ENCODE results near the gene SALL4. TPM values are rescaled to one million over a fixed set of nuclear protein-coding genes. Genes with fewer than 3 reads are reported as not detected.
"Not testable (repeated sequence)": the region's sequence is repeated elsewhere in the genome, so short reads cannot be mapped to it uniquely, and the experiment has no call there.

SALL4 gene
- polyA plus RNA-seq, 4 donors = 0.93 to 12.3 (median 5.6) TPM

DNA sequence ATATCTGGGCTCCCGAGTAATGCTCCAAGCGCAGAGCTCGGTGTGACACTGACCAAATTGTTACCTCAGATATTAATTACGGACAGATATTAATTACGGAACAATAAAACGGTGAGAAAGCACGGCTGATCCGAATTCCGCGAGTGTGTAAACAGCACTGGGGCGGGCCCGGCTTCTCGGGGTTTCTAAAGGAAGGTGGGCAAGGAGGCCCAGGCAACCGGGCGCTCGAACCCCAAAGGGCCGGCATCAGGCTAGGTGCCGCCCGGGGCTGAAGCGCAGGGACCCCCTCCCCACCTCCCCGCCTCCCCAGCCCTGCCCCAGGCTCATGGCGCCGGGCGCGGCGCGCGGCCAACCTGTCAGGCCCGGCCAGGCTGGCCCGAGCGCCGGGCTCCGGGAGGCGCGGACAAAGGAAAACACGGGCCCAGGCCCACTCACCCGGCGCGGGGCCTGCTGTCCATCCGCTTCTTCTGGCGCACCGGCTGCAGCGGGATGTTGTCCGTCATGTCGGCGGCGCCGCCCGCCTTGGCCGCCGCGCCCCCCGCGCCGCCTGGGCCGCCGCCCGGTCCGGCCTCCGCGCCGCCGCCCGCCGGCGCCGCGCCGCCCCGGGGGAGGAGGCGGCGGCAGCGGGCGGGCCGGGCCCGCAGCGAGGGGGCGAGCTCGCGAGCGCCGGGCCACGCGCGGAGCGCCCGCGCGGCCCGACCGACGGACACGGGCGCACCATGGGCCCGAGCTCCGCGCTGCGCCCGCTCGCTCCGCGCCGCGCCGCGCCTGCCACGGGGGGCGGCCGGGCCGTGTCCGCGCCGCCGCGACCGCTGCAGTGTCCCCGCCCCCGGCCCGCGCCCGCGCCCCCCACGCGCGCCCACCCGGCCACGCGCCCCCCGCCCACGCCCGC is 34.2 kb downstream of the SALL4 start, which contains the start of gene ATP9A:
Gene ATP9A, minus strand, starts transcription at position 524 of the 892 bp plus-strand sequence. Its CDS starts 21 bp downstream, at position 503.
- no peak for DNase-seq (ENCODE audit: low read depth in 4 of 4, low spot score in 3 of 4)

DNA sequence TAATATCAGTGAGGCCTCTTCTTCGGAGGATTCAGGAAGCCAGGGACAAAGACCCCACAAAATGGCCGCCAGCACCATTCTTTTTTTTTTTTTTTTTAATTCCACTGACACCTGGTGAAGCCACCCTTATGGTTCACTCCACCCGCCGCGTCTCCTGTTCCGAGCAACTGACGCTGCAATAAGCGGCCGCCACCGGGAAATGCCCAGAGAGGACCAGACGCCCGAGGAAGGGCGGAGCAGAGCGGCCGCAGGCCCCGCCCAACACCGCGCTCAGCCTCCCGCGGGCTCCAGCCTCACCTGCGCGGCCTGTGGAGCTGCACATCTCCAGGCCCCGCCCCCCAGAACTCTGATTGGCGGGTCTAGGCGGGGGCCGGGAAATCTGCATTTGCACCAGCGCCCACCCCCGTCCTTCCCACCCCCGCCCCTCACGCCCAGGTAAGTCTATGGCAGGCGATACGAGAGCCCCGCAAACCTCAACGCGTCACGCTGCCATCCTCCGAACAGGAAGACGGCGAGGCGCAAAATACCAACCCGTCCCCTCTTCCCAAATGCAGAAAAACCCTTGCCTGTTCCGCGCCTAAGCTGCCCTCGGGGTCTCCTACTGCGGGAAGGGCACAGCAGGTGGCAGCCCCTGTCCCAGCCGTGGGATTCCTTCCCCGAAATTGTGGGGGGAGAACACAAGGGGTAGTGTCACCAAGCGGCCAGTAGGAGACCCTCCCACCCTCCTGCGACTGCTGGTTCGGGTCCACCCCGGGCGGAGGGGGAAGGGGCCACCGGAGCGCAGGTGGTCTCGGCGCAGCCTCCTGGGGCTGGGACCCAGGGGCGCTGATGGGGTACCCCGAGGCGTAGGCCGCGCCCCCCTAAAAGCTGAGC is 35.1 kb downstream of the SALL4 start:
- peak in 3 of 4 donors; percentile 46 to 68 (median 66) for DNase-seq (ENCODE audit: low read depth in 4 of 4, low spot score in 3 of 4)

DNA sequence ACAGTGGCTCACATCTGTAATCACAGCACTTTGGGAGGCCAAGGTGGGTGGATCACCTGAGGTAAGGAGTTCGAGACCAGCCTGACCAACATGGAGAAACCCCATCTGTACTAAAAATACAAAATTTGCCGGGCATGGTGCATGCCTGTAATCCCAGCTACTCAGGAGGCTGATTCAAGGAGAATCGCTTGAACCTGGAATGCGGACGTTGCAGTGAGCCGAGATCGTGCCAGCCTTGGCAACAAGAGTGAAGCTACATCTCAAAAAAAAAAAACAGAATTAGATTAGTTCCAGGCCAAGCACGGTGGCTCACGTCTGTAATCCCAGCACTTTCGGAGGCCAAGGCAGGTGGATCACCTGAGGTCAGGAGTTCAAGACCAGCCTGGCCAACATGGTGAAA is 36.9 kb downstream of the SALL4 start:
- DNase-seq (ENCODE audit: low read depth in 4 of 4, low spot score in 3 of 4) = not testable (repeated sequence)

DNA sequence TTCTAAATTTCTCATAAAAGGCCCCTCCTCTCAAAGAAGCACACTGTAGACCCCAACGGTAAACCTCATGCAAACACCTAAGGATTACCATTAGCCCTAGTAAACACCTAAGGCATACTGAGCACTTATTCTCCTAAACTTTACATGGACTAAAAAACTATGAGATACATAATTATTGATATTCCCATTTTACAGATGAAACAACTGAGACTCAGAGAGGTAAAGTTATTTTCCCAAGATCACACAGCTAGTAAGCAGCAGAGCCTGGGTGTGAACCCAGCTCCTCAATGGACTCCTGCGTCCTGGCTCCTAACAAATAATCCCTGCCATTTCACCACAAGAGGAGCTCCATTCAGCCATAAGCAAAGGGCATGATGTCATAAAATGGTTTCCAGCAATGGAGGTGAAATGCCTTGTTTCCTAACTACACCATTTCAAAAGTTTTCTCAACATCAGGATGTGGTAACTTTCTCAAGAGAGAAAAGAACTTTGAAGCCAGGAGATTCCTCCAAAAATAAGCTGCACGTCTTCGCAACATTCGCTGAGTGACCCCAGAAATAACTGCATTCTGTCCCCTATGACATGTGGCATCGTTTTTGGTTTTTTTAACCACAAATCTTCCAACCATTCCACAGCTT is 38.2 kb downstream of the SALL4 start:
- no peak for DNase-seq (ENCODE audit: low read depth in 4 of 4, low spot score in 3 of 4)

DNA sequence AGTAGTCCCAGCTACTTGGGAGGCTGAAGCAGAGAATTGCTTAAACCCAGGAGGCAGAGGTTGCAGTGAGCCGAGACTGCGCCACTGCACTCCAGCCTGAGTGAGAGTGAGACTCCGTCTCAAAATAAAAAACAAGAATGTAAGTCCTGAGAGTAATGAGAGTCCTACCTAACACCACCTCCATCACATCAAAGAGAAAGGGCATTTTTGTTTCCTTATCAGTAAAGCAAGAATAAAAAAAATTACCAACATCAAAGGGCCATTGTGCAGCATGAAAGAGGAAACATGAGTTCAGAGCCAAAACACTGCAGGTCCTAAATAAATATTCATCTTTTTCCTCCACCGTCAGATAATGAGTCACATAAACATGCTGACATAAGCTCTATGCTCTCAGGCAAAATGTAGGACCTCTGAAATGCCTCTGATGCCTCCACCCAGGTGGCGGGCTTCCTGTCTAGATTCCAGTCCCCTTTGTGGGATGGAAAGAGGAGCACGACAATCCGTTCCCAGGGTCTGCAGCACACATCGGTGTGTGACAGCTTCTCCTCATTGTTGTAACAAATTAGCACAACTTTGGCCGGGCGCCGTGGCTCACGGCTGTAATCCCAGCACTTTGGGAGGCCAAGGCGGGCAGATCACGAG is 41.3 kb downstream of the SALL4 start:
- no peak for DNase-seq (ENCODE audit: low read depth in 4 of 4, low spot score in 3 of 4)

DNA sequence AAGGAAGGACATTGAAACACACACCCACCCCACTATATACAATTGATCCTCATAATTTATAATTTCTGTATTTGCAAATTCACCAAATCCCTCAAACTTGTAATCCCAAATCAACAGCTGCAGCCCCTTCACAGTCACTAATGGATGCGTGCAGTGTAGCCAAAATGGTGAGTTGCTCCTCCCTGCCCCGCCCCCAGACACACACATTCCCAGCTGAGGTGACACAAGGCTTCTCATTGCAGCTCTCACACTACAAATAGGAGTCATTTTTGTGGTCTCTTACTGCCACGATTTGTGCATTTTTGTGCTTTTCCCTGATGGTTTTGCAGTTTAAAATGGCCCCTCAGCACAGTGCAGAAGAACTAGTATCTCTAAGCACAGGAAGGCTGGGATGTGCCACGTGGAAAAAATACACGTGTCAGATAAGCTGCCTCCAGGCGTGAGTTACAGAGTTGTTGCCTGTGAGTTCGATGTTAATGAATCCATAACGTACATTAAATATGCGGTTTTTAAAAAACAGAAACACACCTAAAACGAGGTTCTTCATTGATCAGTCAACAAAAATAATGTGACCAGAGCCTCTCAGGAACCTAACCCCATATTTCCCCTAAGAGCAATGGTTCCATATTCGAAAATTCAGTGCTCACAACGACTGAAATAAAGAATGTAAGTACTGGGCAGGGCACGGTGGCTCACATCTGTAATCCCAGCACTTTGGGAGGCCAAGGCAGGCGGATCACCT is 42.4 kb downstream of the SALL4 start:
- DNase-seq (ENCODE audit: low read depth in 4 of 4, low spot score in 3 of 4) = no peak

DNA sequence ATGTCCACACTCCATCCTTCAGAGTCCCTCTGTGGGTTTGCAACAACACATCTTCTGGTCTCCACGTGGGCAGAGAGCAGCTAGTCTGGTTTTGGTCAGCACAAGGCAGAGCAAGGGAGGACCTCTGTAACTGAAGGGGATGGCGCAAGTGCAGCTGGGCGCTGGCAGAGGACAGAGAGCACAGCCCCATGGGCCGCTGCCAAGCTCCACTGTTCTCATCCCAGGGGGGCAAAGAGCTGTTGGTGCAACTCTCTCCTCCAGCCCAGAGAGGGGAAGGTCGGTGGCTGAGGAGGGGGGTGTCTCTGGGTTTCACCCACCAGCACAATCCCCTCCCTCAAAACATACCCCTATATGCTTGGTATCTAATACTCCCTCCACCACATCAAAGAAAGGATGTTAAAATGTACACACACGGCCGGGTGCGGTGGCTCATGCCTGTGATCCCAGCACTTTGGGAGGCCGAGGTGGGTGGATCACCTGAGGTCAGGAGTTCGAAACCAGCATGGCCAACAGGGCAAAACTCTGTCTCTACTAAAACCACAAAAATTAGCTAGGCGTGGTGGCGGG is 43.3 kb downstream of the SALL4 start:
- no peak for DNase-seq (ENCODE audit: low read depth in 4 of 4, low spot score in 3 of 4)

DNA sequence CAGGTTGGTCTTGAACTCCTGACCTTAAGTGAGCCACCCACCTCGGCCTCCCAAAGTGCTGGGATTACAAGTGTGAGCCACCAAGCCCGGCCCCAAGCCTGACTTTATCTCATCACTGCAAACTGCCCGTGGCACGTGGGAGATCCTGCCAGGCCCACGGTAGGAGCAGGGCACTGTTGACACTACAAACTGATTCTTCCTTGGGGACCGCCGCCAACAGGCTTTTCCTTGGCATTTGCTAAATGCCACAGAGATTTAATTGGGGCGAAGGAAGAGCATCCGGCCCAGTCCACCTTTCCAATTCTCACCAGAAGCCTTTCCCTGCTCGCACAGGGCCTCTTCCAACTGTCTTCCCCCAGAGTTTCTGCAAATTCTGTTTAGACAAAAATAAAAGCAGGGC is 45.1 kb downstream of the SALL4 start:
- DNase-seq (ENCODE audit: low read depth in 4 of 4, low spot score in 3 of 4) = no peak

DNA sequence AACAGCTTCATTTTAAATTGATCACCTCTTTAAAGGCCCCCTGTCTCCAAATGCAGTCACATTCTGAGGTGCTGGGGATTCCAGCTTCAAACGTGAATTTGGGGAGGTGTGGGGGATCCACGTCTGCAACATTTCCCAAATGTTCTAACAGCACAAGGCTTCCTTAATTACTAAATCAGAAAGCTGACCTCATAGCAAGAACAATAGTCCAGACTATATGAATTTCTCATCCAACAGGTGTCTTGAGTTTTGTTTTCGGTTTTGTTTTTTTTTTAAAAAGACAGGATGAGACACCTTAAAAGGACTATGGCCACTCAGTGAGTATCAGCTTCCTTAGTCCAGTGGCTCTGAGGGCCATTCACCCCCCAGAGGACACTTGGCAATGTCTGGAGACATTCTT is 45.7 kb downstream of the SALL4 start:
- DNase-seq (ENCODE audit: low read depth in 4 of 4, low spot score in 3 of 4) = no peak

DNA sequence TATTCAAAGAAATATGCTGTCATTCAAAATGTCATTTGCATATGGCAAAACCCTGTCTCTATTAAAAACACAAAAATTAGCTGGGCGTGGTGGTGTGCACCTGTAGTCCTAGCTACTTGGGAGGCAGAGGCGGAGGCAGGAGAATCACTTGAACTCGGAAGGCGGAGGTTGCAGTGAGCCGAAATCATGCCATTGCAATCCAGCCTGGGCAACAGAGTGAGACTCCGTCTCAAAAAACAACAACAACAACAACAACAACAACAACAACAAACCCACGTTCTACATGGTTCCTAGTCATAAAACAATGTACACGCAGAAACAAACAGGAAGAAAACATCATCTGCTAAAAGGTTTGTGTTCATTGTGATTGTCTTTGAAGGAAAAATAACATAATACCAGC is 49.1 kb downstream of the SALL4 start:
- not testable (repeated sequence) for DNase-seq (ENCODE audit: low read depth in 4 of 4, low spot score in 3 of 4)

DNA sequence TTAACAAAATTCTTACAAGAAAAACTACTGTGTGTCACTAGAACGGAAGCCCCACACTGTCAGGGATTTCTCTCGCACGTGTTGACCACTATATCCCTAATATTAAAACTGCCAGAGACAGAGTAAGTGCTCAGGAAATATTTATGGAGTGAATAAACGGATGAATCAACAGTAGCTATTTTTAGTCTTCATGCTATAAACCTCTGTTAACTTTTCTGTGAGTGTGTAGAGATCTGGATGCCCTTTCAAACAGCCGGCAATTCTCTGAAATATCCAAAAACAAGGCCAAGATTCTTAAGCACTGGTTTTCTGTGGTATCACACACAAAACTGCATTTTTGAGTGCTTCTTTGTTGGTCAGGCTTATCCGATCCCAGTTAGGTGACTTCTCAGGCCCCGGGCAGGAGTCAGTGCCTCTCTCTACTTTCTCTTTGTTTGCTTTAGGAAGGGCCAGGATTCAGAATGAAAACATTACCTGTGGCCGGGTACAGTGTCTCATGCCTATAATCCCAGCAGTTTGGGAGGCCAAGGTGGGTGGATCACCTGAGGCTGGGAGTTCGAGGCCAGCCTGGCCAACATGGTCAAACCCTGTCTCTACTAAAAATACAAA is 49.9 kb downstream of the SALL4 start:
- DNase-seq (ENCODE audit: low read depth in 4 of 4, low spot score in 3 of 4) = no peak

DNA sequence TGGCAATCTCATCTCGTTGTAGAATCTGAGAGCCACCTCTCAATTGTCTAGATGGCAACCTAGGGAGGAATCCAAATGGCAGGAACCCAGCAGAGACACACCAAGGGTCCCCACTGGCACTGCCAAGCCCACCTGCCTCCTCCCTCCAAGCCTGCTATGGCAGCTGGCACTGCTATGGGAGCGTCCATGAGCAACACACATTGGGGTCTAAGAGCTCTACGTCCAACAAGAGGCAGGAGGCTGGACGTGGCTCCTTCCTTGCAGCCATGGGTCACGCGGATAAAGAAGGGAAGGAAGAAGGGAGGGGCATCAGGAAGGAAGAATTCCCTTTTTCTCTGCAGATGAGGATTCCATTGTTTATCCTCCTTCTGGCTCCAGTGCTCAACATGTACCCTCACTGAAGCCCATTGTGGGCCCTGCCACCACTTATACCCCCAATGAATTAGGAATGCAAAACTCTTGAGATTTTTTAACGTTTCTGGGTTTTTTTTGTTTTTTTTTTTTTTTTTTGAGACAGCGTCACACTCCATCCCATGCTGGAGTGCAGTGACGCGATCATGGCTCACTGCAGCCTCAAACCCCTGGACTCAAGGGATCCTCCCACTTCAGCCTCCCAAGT is 51.4 kb downstream of the SALL4 start:
- no peak for DNase-seq (ENCODE audit: low read depth in 4 of 4, low spot score in 3 of 4)

DNA sequence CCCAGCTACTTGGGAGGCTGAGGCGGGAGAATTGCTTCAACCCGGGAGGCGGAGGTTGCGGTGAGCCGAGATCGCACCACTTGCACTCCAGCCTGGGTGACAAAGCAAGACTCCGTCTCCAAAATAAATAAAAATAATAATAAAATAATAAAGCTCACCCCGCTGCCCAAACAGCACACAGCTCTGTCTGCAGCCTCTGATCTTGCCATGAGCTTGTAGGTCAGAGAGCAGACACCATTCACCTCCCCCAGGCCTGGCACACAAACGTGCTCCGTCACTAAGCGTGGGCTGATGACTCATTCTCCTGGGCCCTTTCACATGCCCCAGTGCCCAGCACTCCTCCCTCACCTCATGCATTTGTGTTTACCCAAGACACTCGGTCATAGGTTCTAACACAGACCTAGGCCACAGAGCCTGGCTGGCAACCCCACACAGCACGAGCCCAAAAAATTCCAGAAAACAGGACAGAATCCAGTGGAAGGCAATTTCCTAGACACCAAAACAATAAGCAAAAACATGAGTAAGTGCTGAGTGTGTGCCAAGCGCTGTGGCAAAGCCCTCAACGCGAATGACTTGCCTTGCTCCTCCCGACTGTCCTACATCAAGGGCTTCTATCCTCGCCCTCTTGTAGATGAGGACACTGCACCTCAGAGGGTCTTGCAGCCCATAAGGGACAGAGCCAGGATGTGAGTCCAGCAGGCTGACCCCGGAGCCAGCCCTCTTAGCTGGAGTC is 52.1 kb downstream of the SALL4 start:
- DNase-seq (ENCODE audit: low read depth in 4 of 4, low spot score in 3 of 4) = no peak

DNA sequence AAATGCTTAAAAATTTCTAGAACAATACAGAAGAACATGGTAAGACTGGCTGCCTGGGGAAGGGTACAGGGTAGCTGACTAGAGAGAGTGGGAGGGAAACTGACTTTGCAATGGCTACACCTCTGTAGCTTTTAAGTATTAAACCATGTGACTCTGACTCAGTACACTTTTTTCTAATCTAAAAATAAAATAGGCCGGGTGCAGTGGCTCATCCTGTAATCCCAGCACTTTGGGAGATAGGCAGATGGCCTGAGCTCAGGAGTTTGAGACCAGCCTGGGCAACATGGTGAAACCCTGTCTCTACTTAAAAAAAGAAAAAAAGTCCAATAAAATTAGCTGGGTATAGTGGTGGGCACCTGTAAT is 52.7 kb downstream of the SALL4 start:
- DNase-seq (ENCODE audit: low read depth in 4 of 4, low spot score in 3 of 4) = no peak

DNA sequence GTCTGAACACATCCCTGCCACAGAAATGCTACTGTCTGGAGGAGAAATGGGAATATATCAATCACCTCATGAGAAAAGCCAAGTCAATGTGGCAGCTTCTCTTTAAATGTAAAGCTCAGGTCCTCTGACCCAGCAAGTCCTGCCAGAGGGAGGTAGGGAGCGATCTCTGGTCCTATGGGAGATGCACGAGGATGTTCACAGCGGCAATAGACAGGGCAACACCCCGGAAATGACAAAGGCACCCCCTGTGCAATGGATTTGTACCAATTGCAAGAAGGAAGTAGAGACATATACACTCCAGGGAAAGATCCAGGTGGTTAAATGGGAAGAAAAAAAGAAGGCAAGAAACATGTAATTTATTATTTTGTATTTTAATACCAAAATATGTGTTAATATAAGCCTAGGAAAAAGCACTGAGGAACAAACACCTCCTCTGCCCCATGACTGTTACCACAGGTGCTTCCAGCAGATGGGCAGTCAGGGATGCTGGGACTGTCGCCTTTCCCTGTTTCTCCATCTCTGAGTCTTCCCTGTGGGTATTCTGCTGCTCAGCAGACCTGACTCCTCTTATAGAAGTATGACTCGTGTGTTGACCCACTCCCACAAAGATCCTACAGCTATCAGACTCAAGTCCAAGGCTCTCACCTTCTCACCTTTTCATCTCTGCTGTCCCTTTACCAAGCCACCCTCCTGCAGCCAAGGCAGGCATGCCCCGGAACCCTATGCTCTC is 55.0 kb downstream of the SALL4 start:
- DNase-seq (ENCODE audit: low read depth in 4 of 4, low spot score in 3 of 4) = no peak

DNA sequence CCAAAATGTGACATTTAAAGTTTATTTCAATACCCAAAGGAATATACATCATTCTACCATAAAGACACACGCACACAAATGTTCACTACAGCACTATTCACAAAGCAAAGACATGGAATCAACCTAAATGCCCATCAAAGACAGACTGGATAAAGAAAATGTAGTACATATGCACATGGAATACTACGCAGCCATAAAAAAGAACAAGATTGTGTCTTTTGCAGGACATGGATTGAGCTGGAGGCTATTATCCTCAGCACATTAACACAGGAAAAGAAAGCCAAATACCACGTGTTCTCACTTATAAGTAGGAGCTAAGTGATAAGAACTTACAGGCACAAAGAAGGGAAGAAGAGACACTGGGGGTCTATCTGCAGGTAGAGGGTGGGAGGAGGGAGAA is 56.5 kb downstream of the SALL4 start:
- no peak for DNase-seq (ENCODE audit: low read depth in 4 of 4, low spot score in 3 of 4)

DNA sequence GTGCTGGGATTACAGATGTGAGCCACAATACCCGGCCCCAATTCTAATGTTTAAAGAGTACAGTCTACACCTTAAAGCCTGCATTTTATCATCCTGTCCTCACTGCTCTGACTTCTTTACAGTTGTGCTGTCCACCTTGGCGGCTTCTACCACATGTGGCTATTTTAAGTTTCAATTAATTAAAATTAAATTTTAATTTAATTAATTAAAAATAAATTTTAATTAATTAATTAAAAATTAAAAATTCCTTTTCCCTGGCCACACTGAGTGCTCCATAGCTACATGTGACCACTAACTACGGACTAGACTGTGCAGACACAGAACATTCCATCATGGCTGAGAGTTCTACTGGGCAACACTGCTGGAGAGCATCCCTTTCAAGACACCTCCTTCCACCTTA is 61.5 kb downstream of the SALL4 start:
- no peak for DNase-seq (ENCODE audit: low read depth in 4 of 4, low spot score in 3 of 4)

Data from left renal pelvis (tissue), 4 donors.